Measurements from ENCODE around the gene ZC3H7A. TPM values are rescaled to one million over a fixed set of nuclear protein-coding genes. Genes with fewer than 3 reads are reported as not detected.
A peak's percentile ranks its signal among the peaks of the same experiment; 100 is the strongest.

Gene ZC3H7A
- total RNA-seq, 1 donor from 2014 or later: 66.3 TPM

DNA sequence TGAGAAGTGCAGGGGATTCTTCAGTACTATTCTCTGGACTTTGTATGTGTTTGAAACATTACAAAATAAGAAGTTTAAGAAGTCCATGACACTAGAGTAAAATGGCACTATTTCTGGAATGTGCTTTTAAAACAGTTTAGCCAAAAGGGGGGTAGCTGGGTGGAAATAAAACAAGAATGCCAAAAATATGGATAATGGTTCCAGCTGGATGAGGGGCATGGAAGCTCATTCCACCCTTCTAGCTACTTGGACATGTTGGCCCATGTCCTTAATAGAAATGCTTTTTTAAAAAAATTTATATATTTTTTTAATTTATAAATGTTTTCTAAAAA lies 13.1 kb downstream of the ZC3H7A start:
- DNase-seq (no peak), ATAC-seq (no peak)
- Histone ChIP-seq H3K9me3 (no peaks in the 10 kb centered on the region), H3K4me1 (peaks cover 57% of the 10 kb centered on the region), H3K27ac (peak overlapping the region; percentile 83), H3K4me3 (no peak overlapping the region), H3K27me3 (ENCODE audit: low read depth) (no peaks in the 10 kb centered on the region), H3K36me3 (peaks cover 23% of the 10 kb centered on the region)
- no peak for TF ChIP-seq CTCF (IDR thresholded peaks at IDR 0.05)
- intact Hi-C loops (cut with DNase I): no loop called here

- DNase-seq (no peak), ATAC-seq (peak; percentile 83 to 87)
- TF ChIP-seq CTCF (IDR thresholded peaks at IDR 0.05): no peak
- H3K9me3 ChIP-seq: no peaks in the 10 kb centered on the region
- peak overlapping the region; percentile 27 for H3K4me3 ChIP-seq
- H3K36me3 ChIP-seq: peaks cover 29% of the 10 kb centered on the region
- intact Hi-C loops (cut with DNase I): no loop called here
- H3K4me1 ChIP-seq: peaks cover 53% of the 10 kb centered on the region
- no peaks in the 10 kb centered on the region for H3K27me3 ChIP-seq (ENCODE audit: low read depth)
- peak overlapping the region; percentile 83 for H3K27ac ChIP-seq
Observed at GRCh38 chr16:11783319-11784037, 13.6 kb downstream of the ZC3H7A start.

GRCh38 chr16:11781773-11782172 lies 15.3 kb downstream of the ZC3H7A start:
- ATAC-seq (no peak), DNase-seq (no peak)
- intact Hi-C loops (cut with DNase I): no loop called here
- H3K4me3 ChIP-seq: no peak overlapping the region
- H3K27ac ChIP-seq: peak overlapping the region; percentile 83
- H3K4me1 ChIP-seq: peaks cover 45% of the 10 kb centered on the region
- peaks cover 46% of the 10 kb centered on the region for H3K36me3 ChIP-seq
- H3K27me3 ChIP-seq (ENCODE audit: low read depth): no peaks in the 10 kb centered on the region
- no peaks in the 10 kb centered on the region for H3K9me3 ChIP-seq
- TF ChIP-seq CTCF (IDR thresholded peaks at IDR 0.05): no peak

- Histone ChIP-seq H3K9me3 (no peaks in the 10 kb centered on the region), H3K27ac (peak overlapping the region; percentile 83), H3K4me1 (peaks cover 45% of the 10 kb centered on the region), H3K27me3 (ENCODE audit: low read depth) (no peaks in the 10 kb centered on the region), H3K36me3 (peaks cover 52% of the 10 kb centered on the region), H3K4me3 (no peak overlapping the region)
- intact Hi-C loops (cut with DNase I): no loop called here
- no peak for DNase-seq
- no peak for ATAC-seq
- TF ChIP-seq CTCF (IDR thresholded peaks at IDR 0.05): no peak
Observed at GRCh38 chr16:11780991-11781680, 15.9 kb downstream of the ZC3H7A start.

DNA sequence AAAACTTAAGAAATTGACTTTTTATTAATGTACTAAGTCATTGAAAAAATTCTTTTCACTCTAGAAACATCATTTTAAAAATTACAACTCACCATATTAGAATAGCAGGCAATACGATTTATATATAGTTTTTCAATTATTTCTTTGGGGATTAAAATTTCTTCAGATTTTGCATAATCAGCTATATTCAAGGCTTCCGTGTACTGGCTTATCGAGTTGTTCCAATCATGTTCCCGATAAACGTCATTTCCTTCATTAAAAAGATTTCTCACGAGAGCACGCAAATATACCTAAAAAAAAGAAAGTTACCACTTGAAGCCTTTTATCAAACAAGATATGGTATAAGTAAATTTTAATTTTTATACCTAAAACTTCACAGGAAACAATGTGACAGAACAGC lies 18.0 kb downstream of the ZC3H7A start:
- Histone ChIP-seq H3K9me3 (no peaks in the 10 kb centered on the region), H3K27me3 (ENCODE audit: low read depth) (no peaks in the 10 kb centered on the region), H3K4me3 (no peak overlapping the region), H3K27ac (no peak overlapping the region), H3K4me1 (peaks cover 33% of the 10 kb centered on the region), H3K36me3 (peaks cover 73% of the 10 kb centered on the region)
- no peak for TF ChIP-seq CTCF (IDR thresholded peaks at IDR 0.05)
- no peak for DNase-seq
- intact Hi-C loops (cut with DNase I): no loop called here
- ATAC-seq: no peak
